ENCODE results near the gene TNFSF18.
"Not testable (repeated sequence)": the region's sequence is repeated elsewhere in the genome, so short reads cannot be mapped to it uniquely, and the experiment has no call there.

Gene TNFSF18

GRCh38 chr1:173050865-173051264 lies at the start of gene TNFSF18:
TNFSF18 (minus strand) TSS chr1:173050941; CDS start chr1:173050896, 45 bp downstream.
- DNase-seq: no peak

GRCh38 chr1:173099166-173099565 lies 48.4 kb upstream of the TNFSF18 start:
- DNase-seq: no peak

DNA sequence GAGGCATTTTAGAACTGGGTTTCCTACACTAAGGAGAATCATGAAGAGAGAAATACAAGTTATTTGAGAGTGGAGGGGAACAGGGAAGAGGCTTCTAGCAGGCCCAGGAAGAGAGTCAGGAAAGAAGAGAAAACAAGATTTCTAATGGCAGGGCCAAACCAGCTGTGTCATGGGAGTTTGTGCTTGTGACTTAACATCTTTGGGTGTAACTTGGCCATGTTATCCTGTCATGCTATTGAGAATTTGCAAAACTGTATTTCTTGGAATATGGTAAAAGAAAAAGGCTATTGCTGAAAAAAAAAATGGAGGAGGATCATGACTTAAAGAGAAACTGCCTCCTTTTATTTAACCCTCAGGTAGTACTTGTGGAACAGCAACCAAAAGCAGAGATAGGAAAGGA lies 47.4 kb upstream of the TNFSF18 start:
- no peak for DNase-seq

- DNase-seq: no peak
Observed at GRCh38 chr1:173097001-173097400, 46.3 kb upstream of the TNFSF18 start.

- DNase-seq: no peak
Observed at GRCh38 chr1:173095632-173096031, 44.9 kb upstream of the TNFSF18 start.

GRCh38 chr1:173094541-173094940 lies 43.8 kb upstream of the TNFSF18 start:
- DNase-seq: no peak

DNA sequence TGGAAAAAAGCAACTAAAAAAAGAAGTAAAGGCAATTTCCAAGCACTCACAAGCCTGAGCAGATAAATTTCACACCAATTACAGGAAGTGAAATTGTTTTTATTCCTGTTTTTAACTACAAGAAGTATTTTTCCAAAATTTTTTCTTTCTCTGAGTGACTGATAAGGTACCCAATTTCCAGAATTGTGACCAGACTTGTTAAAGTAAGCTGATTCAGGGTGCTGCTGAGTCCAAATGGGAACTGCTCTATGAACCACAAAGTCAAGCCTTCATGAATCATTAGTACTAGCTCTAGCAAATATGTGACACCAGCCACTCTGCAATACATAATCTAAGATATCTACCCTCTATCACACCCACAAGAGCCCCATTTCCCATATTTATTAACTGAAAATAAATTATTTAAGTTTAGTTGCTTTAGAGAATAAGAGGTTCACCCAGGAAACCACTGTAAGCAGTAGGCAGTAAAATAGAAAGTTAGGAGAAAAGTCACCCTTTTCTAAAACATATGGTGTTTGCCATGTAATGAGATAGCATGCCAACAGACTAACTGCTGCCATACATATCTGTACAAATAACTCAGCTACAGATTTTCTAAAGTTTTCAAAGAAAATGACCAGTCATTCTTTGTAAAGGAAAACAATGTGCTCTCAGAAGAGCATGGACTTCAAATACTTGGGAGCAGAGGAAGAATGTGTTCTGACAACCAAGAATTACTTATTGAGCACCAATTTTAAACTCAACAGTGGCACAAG lies 43.1 kb upstream of the TNFSF18 start:
- no peak for DNase-seq

- DNase-seq: no peak
Observed at GRCh38 chr1:173084292-173084691, 33.6 kb upstream of the TNFSF18 start.

GRCh38 chr1:173082913-173083312 lies 32.2 kb upstream of the TNFSF18 start:
- no peak for DNase-seq

- DNase-seq: not testable (repeated sequence)
Observed at GRCh38 chr1:173074217-173074616, 23.5 kb upstream of the TNFSF18 start.

- DNase-seq: no peak
Observed at GRCh38 chr1:173064011-173064410, 13.3 kb upstream of the TNFSF18 start.

- no peak for DNase-seq
Observed at GRCh38 chr1:173063171-173063570, 12.4 kb upstream of the TNFSF18 start.

- DNase-seq: no peak
Observed at GRCh38 chr1:173062150-173062938, 11.6 kb upstream of the TNFSF18 start.

GRCh38 chr1:173058556-173058955 lies 7.8 kb upstream of the TNFSF18 start:
- DNase-seq: no peak

GRCh38 chr1:173057984-173058383 lies 7.2 kb upstream of the TNFSF18 start:
- no peak for DNase-seq

DNA sequence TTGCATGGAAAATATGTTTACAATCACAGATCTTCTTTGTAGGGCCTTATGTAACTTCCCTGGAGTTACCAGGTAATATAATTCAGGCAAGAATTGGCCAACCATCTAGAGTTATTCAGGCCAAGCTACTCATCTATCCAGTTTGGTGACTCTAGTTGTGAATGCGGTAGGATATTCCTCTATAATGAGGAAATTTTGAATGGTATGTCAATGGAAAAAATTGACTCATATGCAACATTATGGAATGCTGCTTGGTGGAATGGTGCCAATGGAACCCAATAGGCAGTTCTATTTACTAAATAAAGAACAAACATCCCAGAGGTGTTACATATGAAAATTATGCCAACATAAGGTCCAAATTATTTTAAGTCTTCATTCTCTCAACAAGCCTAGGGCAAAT lies 5.6 kb upstream of the TNFSF18 start:
- DNase-seq: no peak

GRCh38 chr1:173052681-173053196 lies 2.0 kb upstream of the TNFSF18 start:
- DNase-seq: no peak

DNA sequence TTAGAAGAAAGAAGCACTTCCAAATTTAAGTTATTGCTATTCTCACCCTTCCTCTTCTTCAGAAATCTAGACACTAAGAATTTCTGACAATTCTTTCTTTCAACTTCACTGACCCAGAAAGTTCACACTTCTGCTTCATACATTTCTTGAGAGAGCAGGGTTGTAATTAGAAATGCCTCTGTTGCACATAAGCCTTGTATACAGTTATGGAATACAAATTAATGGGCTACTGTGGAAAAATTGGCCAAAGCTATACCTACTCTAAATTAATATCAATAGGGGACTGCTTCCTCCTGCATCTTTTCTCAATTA lies 1.5 kb downstream of the TNFSF18 start:
- no peak for DNase-seq

DNA sequence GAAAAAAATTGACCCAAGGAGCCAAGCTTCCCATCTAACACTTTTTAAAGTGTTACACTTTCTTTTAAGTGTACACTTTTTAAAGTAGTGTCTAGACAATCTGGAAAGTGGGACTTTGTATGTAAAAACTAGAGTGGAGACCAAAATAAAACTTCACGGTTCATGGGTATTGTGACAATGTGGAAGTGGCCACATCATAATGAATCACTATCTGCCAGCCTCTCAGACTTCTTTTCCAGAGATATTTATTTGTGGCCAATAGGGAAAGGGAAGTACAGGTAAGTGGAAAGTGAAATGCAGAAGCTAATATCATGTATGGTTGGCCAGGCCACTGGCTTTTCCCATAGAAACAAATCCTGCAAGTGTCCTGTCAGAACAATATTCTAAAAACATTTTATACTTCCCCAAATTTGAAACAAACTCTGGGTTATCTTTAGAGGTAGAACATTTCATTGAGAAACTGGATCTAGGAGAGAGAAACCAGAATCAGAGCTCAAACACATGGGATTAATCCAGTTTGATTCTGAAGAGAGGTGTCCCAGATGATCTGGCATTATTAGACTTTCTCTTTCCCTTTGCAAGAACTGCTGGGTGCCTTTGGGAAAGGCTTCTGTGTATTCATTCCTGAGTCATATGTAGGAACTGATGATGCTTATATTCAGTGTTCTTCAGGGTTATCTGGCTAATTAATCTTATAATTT lies 2.0 kb downstream of the TNFSF18 start:
- no peak for DNase-seq

DNA sequence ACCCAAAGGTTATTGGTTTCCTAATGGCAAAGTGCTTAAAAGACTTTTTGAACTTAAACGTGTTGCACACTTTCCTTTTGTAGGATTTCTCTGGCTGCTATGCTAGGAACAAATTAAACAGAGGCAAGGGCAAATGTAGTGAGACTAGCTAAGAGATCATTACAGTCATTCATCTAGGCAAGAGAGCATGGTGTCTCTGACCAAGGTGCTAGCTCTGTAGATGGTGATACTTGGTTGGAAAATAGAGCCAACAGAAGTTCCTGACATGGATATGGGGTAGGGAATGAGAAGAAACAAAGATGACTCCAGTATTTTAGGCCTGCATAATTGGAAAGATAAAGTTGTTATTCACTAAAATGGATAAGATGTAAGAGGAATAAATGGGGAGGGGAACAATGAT lies 6.1 kb downstream of the TNFSF18 start:
- no peak for DNase-seq

GRCh38 chr1:173043253-173043652 lies 7.5 kb downstream of the TNFSF18 start:
- no peak for DNase-seq

DNA sequence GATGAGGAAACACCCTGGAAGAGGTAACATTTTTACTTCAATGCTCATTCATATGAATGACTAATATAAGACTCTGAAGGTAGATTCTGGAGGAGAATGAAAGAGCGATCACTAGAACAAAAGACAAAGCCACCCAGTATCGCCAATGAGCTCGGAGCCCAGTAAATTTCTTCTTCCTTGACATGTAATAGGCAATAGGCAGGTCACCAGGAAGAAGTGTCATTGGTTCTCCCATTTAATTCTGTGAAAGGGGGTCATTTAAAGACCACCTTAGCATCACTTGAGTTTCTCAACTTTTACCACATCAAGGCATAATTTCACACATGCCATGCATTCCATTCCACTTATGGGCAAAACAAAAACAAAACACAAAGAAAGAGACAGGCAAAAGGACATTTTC lies 7.9 kb downstream of the TNFSF18 start:
- no peak for DNase-seq

- DNase-seq: no peak
Observed at GRCh38 chr1:173039626-173040025, 11.1 kb downstream of the TNFSF18 start.
